GM19372 (cell line): Measurements from ENCODE around the gene CTDP1.
"Not testable (repeated sequence)": the region's sequence is repeated elsewhere in the genome, so short reads cannot be mapped to it uniquely, and the experiment has no call there.

Experiments
- ATAC-seq: cut with Tn5 transposase; IDR thresholded peaks from one replicate; pipeline ENCODE4 v1.9.1; 2021; ENCODE audit warnings: mild to moderate bottlenecking, low read depth, moderate library complexity; ENCODE audit not compliant: unreplicated experiment

Gene CTDP1

GRCh38 chr18:79738041-79738461, 58.4 kb downstream of the CTDP1 start:
- no peak for ATAC-seq

GRCh38 chr18:79738581-79739439, 59.2 kb downstream of the CTDP1 start:
- ATAC-seq: no peak

GRCh38 chr18:79739440-79739778, 59.8 kb downstream of the CTDP1 start:
- ATAC-seq: no peak

- not testable (repeated sequence) for ATAC-seq
These were observed 60.4 kb downstream of the CTDP1 start for GRCh38 chr18:79740047-79740446.

GRCh38 chr18:79740521-79741361, 61.1 kb downstream of the CTDP1 start:
- no peak for ATAC-seq

- ATAC-seq: no peak
These were observed 61.7 kb downstream of the CTDP1 start for GRCh38 chr18:79741362-79741700.

GRCh38 chr18:79742076-79742475, 62.5 kb downstream of the CTDP1 start:
- ATAC-seq: no peak

GRCh38 chr18:79744625-79745024, 65.0 kb downstream of the CTDP1 start:
- ATAC-seq: no peak

- no peak for ATAC-seq
These were observed 67.1 kb downstream of the CTDP1 start for GRCh38 chr18:79746730-79747129.

- no peak for ATAC-seq
These were observed 67.7 kb downstream of the CTDP1 start for GRCh38 chr18:79747156-79747845.

GRCh38 chr18:79748321-79749180, 68.9 kb downstream of the CTDP1 start:
- ATAC-seq: no peak

- no peak for ATAC-seq
These were observed 69.9 kb downstream of the CTDP1 start for GRCh38 chr18:79749251-79750191.

GRCh38 chr18:79750980-79751571, 71.5 kb downstream of the CTDP1 start:
- no peak for ATAC-seq

GRCh38 chr18:79751918-79752578, 72.4 kb downstream of the CTDP1 start:
- ATAC-seq: not testable (repeated sequence)

GRCh38 chr18:79752946-79753345, 73.3 kb downstream of the CTDP1 start:
- not testable (repeated sequence) for ATAC-seq

- no peak for ATAC-seq
These were observed 73.8 kb downstream of the CTDP1 start for GRCh38 chr18:79753391-79753851.

- ATAC-seq: no peak
These were observed 74.6 kb downstream of the CTDP1 start for GRCh38 chr18:79754022-79754761.
